ENCODE measurements around the gene THAP7. TPM values are rescaled to one million over a fixed set of nuclear protein-coding genes. Genes with fewer than 3 reads are reported as not detected.
A peak's percentile ranks its signal among the peaks of the same experiment; 100 is the strongest.

THAP7 gene
- total RNA-seq, 1 donor from 2014 or later: 34.9 TPM

DNA sequence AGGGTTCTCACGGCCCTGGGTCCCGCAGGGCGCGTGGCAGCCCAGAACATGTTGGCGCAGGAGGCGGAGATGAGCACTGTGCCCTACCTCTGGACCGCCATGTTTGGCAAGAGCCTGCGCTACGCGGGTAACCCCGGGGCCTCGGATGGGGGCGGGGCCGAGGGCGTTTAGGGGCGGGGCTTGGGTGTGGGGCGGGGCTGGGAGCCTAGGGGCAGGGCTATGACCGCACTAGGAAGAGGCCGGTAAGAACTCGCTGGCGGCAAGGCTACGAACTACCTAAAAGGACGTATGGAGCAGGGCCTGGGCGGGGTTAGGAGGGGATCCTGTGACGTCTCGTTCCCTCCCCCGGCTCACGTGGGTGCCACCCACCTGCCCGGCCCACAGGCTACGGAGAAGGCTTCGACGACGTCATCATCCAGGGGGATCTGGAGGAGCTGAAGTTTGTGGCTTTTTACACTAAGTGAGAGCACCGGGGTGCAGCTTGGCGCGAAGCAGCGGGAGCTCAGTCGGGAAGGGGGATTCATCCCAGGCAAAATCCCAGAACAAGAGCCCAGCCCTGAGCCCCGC lies 22.6 kb downstream of the THAP7 start:
- no peaks in the 10 kb centered on the region for H3K27me3 ChIP-seq
- intact Hi-C loops (cut with DNase I): no loop called here
- no peaks in the 10 kb centered on the region for H3K36me3 ChIP-seq
- H3K27ac ChIP-seq: no peak overlapping the region
- peak overlapping the region; percentile 28 to 43 for H3K4me3 ChIP-seq
- DNase-seq (ENCODE audit: extremely low spot score in 2 of 2): no peak
- TF ChIP-seq, protein P1, sequence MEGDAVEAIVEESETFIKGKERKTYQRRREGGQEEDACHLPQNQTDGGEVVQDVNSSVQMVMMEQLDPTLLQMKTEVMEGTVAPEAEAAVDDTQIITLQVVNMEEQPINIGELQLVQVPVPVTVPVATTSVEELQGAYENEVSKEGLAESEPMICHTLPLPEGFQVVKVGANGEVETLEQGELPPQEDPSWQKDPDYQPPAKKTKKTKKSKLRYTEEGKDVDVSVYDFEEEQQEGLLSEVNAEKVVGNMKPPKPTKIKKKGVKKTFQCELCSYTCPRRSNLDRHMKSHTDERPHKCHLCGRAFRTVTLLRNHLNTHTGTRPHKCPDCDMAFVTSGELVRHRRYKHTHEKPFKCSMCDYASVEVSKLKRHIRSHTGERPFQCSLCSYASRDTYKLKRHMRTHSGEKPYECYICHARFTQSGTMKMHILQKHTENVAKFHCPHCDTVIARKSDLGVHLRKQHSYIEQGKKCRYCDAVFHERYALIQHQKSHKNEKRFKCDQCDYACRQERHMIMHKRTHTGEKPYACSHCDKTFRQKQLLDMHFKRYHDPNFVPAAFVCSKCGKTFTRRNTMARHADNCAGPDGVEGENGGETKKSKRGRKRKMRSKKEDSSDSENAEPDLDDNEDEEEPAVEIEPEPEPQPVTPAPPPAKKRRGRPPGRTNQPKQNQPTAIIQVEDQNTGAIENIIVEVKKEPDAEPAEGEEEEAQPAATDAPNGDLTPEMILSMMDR (IDR thresholded peaks at IDR 0.05): no peak
- TF ChIP-seq POLR2A (IDR thresholded peaks at IDR 0.05): no peak
- TF ChIP-seq POLR2AphosphoS5 (IDR thresholded peaks at IDR 0.05; ENCODE audit: insufficient read depth in 1 of 2, low read depth in 1 of 2): peak in 1 of 2 donors; percentile 52
- peaks cover 5% of the 10 kb centered on the region for H3K9me3 ChIP-seq
- H3K4me1 ChIP-seq: peaks cover 40% of the 10 kb centered on the region

DNA sequence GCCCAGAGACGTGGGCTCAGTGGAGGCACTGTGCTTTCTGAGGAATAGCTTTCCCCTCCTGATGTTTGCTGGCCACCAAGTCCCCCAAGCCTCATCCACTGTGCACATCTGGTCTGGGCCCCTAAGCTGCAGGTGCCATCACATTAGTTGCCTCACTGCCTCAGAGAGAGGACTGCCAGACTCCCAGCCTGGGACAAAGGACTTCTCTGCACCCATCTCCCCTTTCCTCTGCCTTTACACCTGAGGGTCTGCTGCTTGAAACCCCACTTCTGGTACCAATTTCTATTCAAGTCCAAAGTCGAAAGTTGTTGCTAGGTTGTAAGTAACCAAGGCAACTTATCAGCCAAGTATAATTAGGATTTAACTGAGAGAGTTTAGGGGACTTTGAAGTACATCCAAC lies 23.5 kb downstream of the THAP7 start:
- no peak for TF ChIP-seq POLR2AphosphoS5 (IDR thresholded peaks at IDR 0.05; ENCODE audit: insufficient read depth in 1 of 2, low read depth in 1 of 2)
- TF ChIP-seq POLR2A (IDR thresholded peaks at IDR 0.05): no peak
- TF ChIP-seq, protein P1 (IDR thresholded peaks at IDR 0.05): no peak
- intact Hi-C loops (cut with DNase I): no loop called here
- Histone ChIP-seq H3K27me3 (no peaks in the 10 kb centered on the region), H3K36me3 (no peaks in the 10 kb centered on the region), H3K27ac (no peak overlapping the region), H3K4me3 (no peak overlapping the region), H3K4me1 (peaks cover 33% of the 10 kb centered on the region), H3K9me3 (peaks cover 5% of the 10 kb centered on the region)
- no peak for DNase-seq (ENCODE audit: extremely low spot score in 2 of 2)

DNA sequence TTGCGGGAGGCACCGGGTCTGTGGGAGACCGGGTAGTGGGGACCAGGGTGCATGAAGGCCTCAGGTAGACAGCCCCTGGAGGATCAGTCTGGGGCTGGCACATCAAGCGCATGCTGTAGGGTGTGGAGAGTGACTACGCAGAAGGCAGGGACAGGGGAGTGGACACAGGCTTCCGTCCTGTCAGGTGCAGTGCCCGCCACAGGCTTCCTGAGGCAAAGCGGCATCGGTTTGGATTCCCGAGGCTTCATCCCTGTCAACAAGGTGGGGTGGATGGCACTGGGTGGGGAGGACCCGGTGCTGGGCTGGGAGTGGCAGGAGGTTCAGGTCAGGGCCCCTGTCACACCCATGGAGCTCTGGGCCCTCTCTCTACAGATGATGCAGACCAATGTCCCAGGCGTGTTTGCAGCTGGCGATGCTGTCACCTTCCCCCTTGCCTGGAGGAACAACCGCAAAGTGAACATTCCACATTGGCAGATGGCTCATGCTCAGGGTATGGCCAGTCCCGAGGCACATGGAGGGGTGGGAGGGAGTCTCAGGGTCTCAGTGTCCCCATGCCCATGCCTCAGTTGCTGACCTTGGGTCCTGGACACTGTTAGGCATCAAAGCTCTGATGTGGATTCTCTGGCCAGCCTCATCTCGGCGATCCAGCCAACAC lies 24.3 kb downstream of the THAP7 start:
- intact Hi-C loops (cut with DNase I): no loop called here
- H3K27ac ChIP-seq: no peak overlapping the region
- TF ChIP-seq POLR2AphosphoS5 (IDR thresholded peaks at IDR 0.05; ENCODE audit: insufficient read depth in 1 of 2, low read depth in 1 of 2): no peak
- TF ChIP-seq POLR2A (IDR thresholded peaks at IDR 0.05): no peak
- TF ChIP-seq, protein P1 (IDR thresholded peaks at IDR 0.05): no peak
- H3K4me1 ChIP-seq: peaks cover 25% of the 10 kb centered on the region
- H3K4me3 ChIP-seq: no peak overlapping the region
- H3K27me3 ChIP-seq: no peaks in the 10 kb centered on the region
- DNase-seq (ENCODE audit: extremely low spot score in 2 of 2): no peak
- no peaks in the 10 kb centered on the region for H3K36me3 ChIP-seq
- H3K9me3 ChIP-seq: peaks cover 5% of the 10 kb centered on the region

DNA sequence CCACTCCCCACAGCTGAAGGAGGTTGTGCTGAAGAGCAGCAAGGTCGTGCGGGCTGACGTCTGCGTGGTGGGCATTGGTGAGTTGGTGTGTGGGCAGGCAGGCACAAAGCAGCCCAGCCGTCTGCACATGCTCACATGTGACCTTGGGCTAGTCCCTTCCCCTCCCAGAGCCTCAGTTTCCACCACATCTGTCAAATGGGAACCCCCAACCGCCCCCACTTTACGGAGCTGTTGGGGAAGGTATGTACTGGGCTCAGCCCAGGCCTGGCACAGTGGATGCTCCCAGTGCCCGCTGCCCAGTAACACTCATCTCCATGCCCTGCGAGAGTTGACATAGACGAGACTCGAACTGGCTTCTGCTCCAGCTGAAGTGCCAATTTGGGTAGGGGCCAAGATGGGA lies 24.9 kb downstream of the THAP7 start:
- Histone ChIP-seq H3K4me1 (peaks cover 25% of the 10 kb centered on the region), H3K9me3 (peaks cover 5% of the 10 kb centered on the region), H3K27ac (no peak overlapping the region), H3K27me3 (no peaks in the 10 kb centered on the region), H3K36me3 (no peaks in the 10 kb centered on the region), H3K4me3 (no peak overlapping the region)
- intact Hi-C loops (cut with DNase I): no loop called here
- TF ChIP-seq, protein P1 (IDR thresholded peaks at IDR 0.05): no peak
- TF ChIP-seq POLR2A (IDR thresholded peaks at IDR 0.05): no peak
- no peak for DNase-seq (ENCODE audit: extremely low spot score in 2 of 2)

DNA sequence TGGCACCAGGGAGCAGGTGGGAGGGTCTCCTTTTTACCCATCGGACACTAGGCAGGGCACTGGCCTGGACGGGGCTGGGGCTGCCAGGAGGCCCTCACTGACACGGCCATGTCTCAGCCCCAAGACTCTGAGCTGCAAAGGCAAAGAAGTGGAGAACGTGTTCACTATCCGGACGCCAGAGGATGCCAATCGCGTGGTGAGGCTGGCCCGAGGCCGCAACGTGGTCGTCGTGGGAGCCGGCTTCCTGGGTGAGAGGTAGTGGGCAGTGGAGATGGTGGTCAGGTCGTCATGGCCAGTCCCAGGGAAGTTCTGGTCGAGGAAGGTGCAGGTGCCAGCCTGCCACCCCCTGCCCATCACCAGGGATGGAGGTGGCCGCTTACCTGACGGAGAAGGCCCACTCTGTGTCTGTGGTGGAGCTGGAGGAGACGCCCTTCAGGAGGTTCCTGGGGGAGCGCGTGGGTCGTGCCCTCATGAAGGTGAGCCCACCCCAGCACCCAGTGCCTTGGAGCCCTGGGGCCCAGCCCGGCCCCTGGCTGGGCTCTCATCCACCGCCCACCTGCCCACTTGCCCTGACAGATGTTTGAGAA lies 25.5 kb downstream of the THAP7 start:
- TF ChIP-seq POLR2A (IDR thresholded peaks at IDR 0.05) (no peak), POLR2AphosphoS5 (IDR thresholded peaks at IDR 0.05; ENCODE audit: insufficient read depth in 1 of 2, low read depth in 1 of 2) (no peak)
- TF ChIP-seq, protein P1 (IDR thresholded peaks at IDR 0.05): no peak
- H3K36me3 ChIP-seq: no peaks in the 10 kb centered on the region
- intact Hi-C loops (cut with DNase I): no loop called here

More for the DNA sequence above, 25.5 kb downstream of the THAP7 start:
- H3K4me1 ChIP-seq: peaks cover 22% of the 10 kb centered on the region
- H3K4me3 ChIP-seq: no peak overlapping the region
- no peak for DNase-seq (ENCODE audit: extremely low spot score in 2 of 2)
- no peaks in the 10 kb centered on the region for H3K27me3 ChIP-seq
- H3K9me3 ChIP-seq: peaks cover 5% of the 10 kb centered on the region
- H3K27ac ChIP-seq: no peak overlapping the region
